ENCODE data around the gene PARP1. TPM values are rescaled to one million over a fixed set of nuclear protein-coding genes. Genes with fewer than 3 reads are reported as not detected.
"Not testable (repeated sequence)": the region's sequence is repeated elsewhere in the genome, so short reads cannot be mapped to it uniquely, and the experiment has no call there.

PARP1 gene
- total RNA-seq, 1 donor from 2014 or later, result 86.3 TPM

DNA sequence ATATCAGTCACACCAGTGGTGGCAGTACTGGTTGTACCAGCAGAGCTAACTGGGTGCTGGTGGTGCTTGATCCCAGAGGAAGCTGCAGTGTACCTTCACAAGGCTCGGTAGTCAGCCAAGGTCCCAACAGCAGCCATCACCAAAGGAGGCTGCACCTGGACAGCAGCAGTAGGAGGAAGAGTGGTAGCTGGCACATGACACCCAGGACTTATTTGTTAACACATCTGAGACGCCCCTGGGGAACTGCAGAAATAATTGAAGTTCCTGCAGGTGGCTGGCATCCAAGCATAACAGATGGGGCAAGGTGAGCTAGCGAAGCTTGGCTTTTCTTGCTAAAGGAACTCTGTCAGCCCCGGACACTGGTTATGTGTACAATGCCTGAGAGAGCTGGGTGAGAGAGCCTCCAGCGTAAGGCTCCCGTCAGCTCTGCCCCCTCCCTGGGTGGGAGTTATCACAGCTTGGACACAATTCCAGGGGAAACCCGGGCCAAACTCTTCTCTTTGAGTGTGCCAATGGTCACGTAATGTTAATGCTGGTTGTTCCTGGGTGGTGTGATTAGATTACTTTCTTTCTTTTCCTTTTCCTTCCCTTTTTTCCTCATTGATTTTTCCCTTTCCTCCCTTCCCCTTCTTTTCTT, 29.1 kb upstream of the PARP1 start:
- no peak overlapping the region for H3K27ac Mint-ChIP-seq (ENCODE audit: unreplicated experiment)
- H3K4me3 Mint-ChIP-seq (ENCODE audit: unreplicated experiment), result no peak overlapping the region
- H3K36me3 Mint-ChIP-seq (ENCODE audit: unreplicated experiment), result no peaks in the 10 kb centered on the region

DNA sequence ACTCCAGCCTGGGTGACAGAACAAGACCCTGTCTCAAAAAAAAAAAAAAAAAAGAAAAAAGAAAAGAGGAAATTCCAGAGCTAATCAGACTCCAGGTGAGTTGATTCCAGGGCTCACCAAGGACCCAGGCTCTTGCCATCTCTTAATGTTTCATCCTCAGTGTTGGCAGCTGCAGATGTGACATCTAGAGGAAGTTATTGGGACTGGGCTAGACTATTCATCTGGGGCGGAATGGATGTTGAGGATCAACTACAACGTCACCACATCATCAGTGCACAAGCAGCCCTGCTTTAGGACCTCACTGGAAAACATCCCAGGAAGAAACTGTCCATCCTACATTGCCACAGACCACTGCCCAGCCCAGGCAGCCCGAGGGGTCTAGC, 28.6 kb upstream of the PARP1 start:
- Mint-ChIP-seq H3K4me1 (ENCODE audit: unreplicated experiment) (no peaks in the 10 kb centered on the region), H3K27ac (ENCODE audit: unreplicated experiment) (no peak overlapping the region), H3K9me3 (ENCODE audit: unreplicated experiment) (no peaks in the 10 kb centered on the region), H3K4me3 (ENCODE audit: unreplicated experiment) (no peak overlapping the region), H3K36me3 (ENCODE audit: unreplicated experiment) (no peaks in the 10 kb centered on the region), H3K27me3 (ENCODE audit: unreplicated experiment) (peaks cover 38% of the 10 kb centered on the region)
- no peak for DNase-seq (ENCODE audit: extremely low spot score, unreplicated experiment)
- no peak for TF ChIP-seq CTCF (IDR thresholded peaks at IDR 0.05)

More for the DNA sequence above, 29.1 kb upstream of the PARP1 start:
- no peaks in the 10 kb centered on the region for H3K4me1 Mint-ChIP-seq (ENCODE audit: unreplicated experiment)
- no peaks in the 10 kb centered on the region for H3K9me3 Mint-ChIP-seq (ENCODE audit: unreplicated experiment)
- no peak for TF ChIP-seq CTCF (IDR thresholded peaks at IDR 0.05)
- DNase-seq (ENCODE audit: extremely low spot score, unreplicated experiment), result no peak
- peaks cover 39% of the 10 kb centered on the region for H3K27me3 Mint-ChIP-seq (ENCODE audit: unreplicated experiment)

- Mint-ChIP-seq H3K4me3 (ENCODE audit: unreplicated experiment) (no peak overlapping the region), H3K4me1 (ENCODE audit: unreplicated experiment) (peaks cover 5% of the 10 kb centered on the region), H3K27me3 (ENCODE audit: unreplicated experiment) (peaks cover 15% of the 10 kb centered on the region), H3K36me3 (ENCODE audit: unreplicated experiment) (no peaks in the 10 kb centered on the region), H3K27ac (ENCODE audit: unreplicated experiment) (no peak overlapping the region), H3K9me3 (ENCODE audit: unreplicated experiment) (no peaks in the 10 kb centered on the region)
- DNase-seq (ENCODE audit: extremely low spot score, unreplicated experiment), result no peak
- no peak for TF ChIP-seq CTCF (IDR thresholded peaks at IDR 0.05)
These were observed 25.4 kb upstream of the PARP1 start for GRCh38 chr1:226433341-226433720.

- DNase-seq (ENCODE audit: extremely low spot score, unreplicated experiment), result no peak
- H3K4me1 Mint-ChIP-seq (ENCODE audit: unreplicated experiment), result peaks cover 5% of the 10 kb centered on the region
- no peak for TF ChIP-seq CTCF (IDR thresholded peaks at IDR 0.05)
- H3K36me3 Mint-ChIP-seq (ENCODE audit: unreplicated experiment), result no peaks in the 10 kb centered on the region
- no peak overlapping the region for H3K27ac Mint-ChIP-seq (ENCODE audit: unreplicated experiment)
- peaks cover 10% of the 10 kb centered on the region for H3K27me3 Mint-ChIP-seq (ENCODE audit: unreplicated experiment)
- H3K9me3 Mint-ChIP-seq (ENCODE audit: unreplicated experiment), result no peaks in the 10 kb centered on the region
- no peak overlapping the region for H3K4me3 Mint-ChIP-seq (ENCODE audit: unreplicated experiment)
These were observed 24.9 kb upstream of the PARP1 start for GRCh38 chr1:226432586-226433340.

DNA sequence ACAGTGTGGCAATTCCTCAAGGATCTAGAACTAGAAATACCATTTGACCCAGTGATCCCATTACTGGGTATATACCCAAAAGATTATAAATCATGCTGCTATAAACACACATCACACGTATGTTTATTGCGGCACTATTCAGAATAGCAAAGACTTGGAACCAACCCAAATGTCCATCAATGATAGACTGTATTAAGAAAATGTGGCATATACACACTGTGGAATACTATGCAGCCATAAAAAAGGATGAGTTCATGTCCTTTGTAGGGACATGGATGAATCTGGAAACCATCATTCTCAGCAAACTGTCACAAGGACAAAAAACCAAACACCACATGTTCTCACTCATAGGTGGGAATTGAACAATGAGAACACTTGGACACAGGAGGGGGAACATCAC, 24.0 kb upstream of the PARP1 start:
- not testable (repeated sequence) for H3K9me3 Mint-ChIP-seq (ENCODE audit: unreplicated experiment); DNase-seq (ENCODE audit: extremely low spot score, unreplicated experiment); H3K4me3 Mint-ChIP-seq (ENCODE audit: unreplicated experiment); H3K27ac Mint-ChIP-seq (ENCODE audit: unreplicated experiment); H3K27me3 Mint-ChIP-seq (ENCODE audit: unreplicated experiment); H3K4me1 Mint-ChIP-seq (ENCODE audit: unreplicated experiment); H3K36me3 Mint-ChIP-seq (ENCODE audit: unreplicated experiment)
